Activated CD4-positive, alpha-beta memory T cell treated with anti-CD3 and anti-CD28 coated beads for 36 hours (primary cell): ENCODE data around the gene LGR6. TPM values are rescaled to one million over a fixed set of nuclear protein-coding genes. Genes with fewer than 3 reads are reported as not detected.

Experiments used
- CTCF ChIA-PET: fragments of 350-600 bp; sonication (Branson Sonifier 250); formaldehyde crosslinking; loops from one replicate; lab custom pipeline; 2021; ENCODE audit warnings: antibody characterized with exemption, inconsistent platforms; lab: Charles Lee
- POLR2A ChIA-PET: fragments of 350-600 bp; sonication (Branson Sonifier 250); formaldehyde crosslinking; loops from one replicate; lab custom pipeline; 2021; ENCODE audit warnings: antibody characterized with exemption; lab: Charles Lee
- DNase-seq: peaks from one replicate; pipeline ENCODE4 v3.0.0-alpha.2; 2020
- H3K27ac Mint-ChIP-seq: one replicate; pipeline ENCODE4 v1.8.0; 2021; ENCODE audit warnings: mixed read lengths
- H3K27me3 Mint-ChIP-seq: one replicate; pipeline ENCODE4 v1.8.0; 2021; ENCODE audit warnings: mixed read lengths
- H3K36me3 Mint-ChIP-seq: one replicate; pipeline ENCODE4 v1.8.0; 2021; ENCODE audit warnings: mixed read lengths
- H3K4me1 Mint-ChIP-seq: one replicate; pipeline ENCODE4 v1.8.0; 2021; ENCODE audit warnings: low read depth, mixed read lengths
- H3K4me3 Mint-ChIP-seq: one replicate; pipeline ENCODE4 v1.8.0; 2021; ENCODE audit warnings: mild to moderate bottlenecking, mixed read lengths
- H3K9me3 Mint-ChIP-seq: one replicate; pipeline ENCODE4 v1.8.0; 2021; ENCODE audit warnings: mixed read lengths
- intact Hi-C: fragments of 100-400 bp; cut with micrococcal nuclease; formaldehyde crosslinking; loops from one replicate; pipeline ENCODE4 v1.15.1; 2023
- total RNA-seq, 2 experiments: library from RNA; stranded (reverse); gene quantifications; one replicate each; pipeline ENCODE4 v1.2.3, GENCODE V29; 2021

The LGR6 gene
- total RNA-seq, 2 experiments from 2014 or later = 0.05 to 0.10 TPM

DNA sequence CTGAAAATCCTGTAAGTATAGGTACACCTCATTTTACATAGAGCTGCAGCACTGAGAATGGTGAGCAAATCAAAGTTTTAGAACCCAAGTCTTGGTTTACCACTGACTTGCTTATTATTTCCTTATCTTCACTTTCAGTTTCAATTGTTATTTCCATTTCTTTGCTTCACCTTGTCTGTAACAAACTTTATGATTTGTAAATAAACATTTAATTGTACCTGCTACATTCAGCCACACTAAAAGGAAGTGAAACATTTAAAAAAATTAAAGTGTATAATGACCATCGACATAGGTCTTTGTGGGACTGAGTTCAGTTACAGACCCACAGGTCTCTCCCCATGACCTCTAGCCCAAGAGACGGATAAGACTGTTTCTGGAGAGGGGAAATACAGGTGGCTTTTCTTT is 34.4 kb downstream of the LGR6 start:
- H3K27ac Mint-ChIP-seq = no peak overlapping the region
- H3K4me3 Mint-ChIP-seq = no peak overlapping the region

DNA sequence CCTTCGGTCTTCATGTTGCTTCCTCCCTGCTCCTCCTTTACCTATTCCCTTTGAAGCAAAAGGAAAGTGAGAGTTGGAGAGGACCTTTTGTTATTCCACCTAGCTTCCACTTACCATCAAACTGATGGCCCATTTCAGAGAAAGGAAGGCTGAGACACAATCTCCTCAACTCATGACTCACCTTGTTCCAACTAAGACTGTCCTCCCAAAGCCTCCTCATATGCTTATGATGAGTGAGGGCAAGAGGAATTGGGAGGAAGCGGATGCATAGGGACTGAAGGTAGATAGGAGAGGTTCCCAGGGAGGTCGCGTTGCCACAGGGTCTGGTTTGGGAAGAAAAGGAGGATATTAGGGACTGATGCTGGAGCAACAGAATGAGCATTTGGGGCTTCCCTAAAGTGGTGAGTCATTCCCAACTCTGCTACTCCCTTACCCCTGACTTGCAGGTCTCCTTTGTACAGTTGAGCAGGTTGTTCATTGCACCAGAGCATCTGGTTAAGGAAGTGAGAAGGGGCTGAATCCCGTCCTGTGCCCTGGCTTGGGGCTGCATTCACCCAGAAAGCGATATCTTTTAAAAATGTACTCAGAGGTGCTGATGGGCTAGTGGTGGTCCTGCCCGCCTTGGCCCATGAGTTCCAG is 35.0 kb downstream of the LGR6 start:
- no peaks in the 10 kb centered on the region for H3K27me3 Mint-ChIP-seq
- peaks cover 15% of the 10 kb centered on the region for H3K4me1 Mint-ChIP-seq
- H3K27ac Mint-ChIP-seq = no peak overlapping the region
- intact Hi-C loops = no loop called here
- no peak for DNase-seq
- ChIA-PET CTCF (interaction anchor here (0.6 kb wide), 1 partner anchor 1109 kb away, joined by 5 read pairs; no protein-coding TSS in a partner anchor), POLR2A (no interaction called here)
- H3K9me3 Mint-ChIP-seq = no peaks in the 10 kb centered on the region
- H3K36me3 Mint-ChIP-seq = no peaks in the 10 kb centered on the region
- H3K4me3 Mint-ChIP-seq = no peak overlapping the region

More for the DNA sequence above, 34.4 kb downstream of the LGR6 start:
- CTCF ChIA-PET = interaction anchor here (0.6 kb wide), 1 partner anchor 1110 kb away, joined by 5 read pairs; no protein-coding TSS in a partner anchor
- intact Hi-C loops = no loop called here
- H3K27me3 Mint-ChIP-seq = no peaks in the 10 kb centered on the region
- POLR2A ChIA-PET = no interaction called here
- peaks cover 15% of the 10 kb centered on the region for H3K4me1 Mint-ChIP-seq
- no peaks in the 10 kb centered on the region for H3K36me3 Mint-ChIP-seq
- no peak for DNase-seq
- H3K9me3 Mint-ChIP-seq = no peaks in the 10 kb centered on the region

DNA sequence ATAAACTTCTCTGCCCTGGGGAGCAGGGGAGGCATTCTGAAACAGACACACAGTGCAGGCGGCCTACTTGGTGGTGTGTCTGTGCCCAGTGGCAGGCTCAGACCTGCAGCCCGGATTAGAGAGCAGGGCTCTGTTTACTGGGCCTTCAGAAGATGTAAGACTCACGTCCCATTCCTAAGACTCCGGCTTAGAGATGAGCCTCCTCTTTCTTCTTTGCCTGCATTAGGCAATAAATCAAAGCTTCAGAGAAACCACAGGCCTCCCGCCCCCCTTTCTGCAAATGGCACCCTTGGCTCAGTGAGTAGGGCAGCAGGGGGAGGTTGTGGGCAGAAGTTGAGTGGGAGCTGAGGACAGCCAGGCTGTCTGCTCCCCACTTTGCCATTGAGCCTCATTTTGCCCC is 35.8 kb downstream of the LGR6 start:
- no peak for DNase-seq
- Mint-ChIP-seq H3K4me1 (peaks cover 15% of the 10 kb centered on the region), H3K27ac (no peak overlapping the region), H3K27me3 (no peaks in the 10 kb centered on the region), H3K36me3 (no peaks in the 10 kb centered on the region), H3K4me3 (no peak overlapping the region), H3K9me3 (no peaks in the 10 kb centered on the region)
- intact Hi-C loops = no loop called here
- POLR2A ChIA-PET = no interaction called here
- CTCF ChIA-PET = no interaction called here

DNA sequence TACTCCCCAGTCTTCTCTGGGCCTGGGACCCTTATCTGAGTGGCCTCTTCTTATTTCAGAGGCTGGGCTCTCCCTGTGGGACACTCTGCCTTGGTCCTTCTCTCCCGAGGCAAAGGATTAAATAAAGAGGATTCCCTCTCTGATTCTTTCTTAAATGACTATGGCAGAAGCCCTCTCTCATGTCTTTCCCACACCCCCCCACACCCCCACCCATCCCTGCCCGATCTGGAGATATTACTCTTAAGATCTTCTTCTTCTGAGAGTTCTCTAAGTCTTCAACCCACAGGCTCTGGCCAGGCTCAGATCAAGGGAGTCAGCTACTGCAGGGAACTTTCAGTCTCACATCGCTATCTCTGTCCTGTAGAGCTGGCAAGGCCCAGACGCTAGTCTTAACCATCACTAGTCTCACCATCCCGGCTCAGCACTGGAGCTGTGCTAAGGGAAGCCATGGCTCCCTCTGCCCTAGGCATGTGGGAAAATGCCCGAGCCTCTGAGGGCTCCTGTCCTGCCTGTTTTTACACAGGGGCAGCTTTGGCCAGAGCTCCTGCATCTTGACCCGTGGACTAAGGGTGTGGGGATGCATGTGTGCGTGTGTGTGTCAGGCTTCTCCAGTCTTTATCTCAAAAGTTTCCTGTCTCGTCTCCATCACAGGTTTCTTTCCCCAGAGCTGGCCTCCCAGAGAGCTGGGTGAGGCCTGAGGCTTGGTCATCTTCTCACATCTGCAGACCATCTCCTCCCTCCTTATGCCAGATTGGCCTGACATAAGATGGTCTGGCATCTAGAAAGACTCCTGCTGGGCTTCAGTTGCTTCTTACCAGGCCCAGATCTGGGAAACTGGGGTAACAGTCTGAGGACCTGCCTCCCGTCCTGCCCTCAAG is 36.7 kb downstream of the LGR6 start:
- H3K4me3 Mint-ChIP-seq = no peak overlapping the region
- CTCF ChIA-PET = interaction anchor here (1.6 kb wide), 2 partner anchors 13 to 37 kb away, joined by 3 to 5 read pairs; partner anchors contain the start of gene LGR6
- no peaks in the 10 kb centered on the region for H3K36me3 Mint-ChIP-seq
- DNase-seq = no peak
- intact Hi-C loops = no loop called here
- POLR2A ChIA-PET = no interaction called here
- H3K27ac Mint-ChIP-seq = no peak overlapping the region
- no peaks in the 10 kb centered on the region for H3K9me3 Mint-ChIP-seq
- H3K4me1 Mint-ChIP-seq = peaks cover 15% of the 10 kb centered on the region
- no peaks in the 10 kb centered on the region for H3K27me3 Mint-ChIP-seq

DNA sequence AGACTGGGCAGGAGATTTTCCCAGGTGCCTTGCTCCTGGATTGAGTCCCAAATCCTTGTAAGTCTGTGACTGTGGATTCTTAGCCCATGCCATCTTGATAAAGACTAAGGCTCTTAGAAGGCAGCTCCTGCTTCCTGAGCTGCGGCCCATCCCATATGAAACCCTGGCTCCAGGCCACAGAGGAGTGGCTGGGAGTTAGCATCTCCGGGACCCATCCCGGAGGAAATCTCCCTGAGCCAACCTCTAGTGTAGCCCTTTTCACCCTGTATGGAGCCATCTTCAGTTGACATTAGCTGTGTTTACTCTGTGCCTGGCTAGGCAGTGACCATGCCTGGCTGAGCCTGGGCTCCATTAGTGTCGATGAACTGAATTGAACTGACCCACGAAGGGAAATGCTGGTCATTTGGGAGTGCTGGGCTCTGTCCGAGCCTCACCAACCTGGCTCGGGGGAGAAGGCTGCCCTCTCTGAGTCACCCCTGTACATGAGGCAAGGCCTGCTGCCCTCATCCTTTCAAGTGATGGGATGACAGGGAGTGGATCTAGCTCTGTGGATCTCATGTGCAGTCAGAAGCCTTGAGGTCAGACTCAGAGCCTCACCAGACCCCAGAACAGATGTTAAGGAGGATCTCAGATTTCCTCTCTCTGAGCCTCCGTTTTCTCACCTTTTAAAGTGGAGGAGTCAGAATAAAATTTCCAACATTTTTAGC is 37.5 kb downstream of the LGR6 start:
- H3K27me3 Mint-ChIP-seq = peaks cover 1% of the 10 kb centered on the region
- intact Hi-C loops = no loop called here
- H3K36me3 Mint-ChIP-seq = no peaks in the 10 kb centered on the region
- H3K4me3 Mint-ChIP-seq = no peak overlapping the region
- ChIA-PET CTCF (interaction anchor here (1.6 kb wide), 2 partner anchors 12 to 38 kb away, joined by 3 to 5 read pairs; partner anchors contain the start of gene LGR6), POLR2A (no interaction called here)
- H3K9me3 Mint-ChIP-seq = no peaks in the 10 kb centered on the region
- H3K4me1 Mint-ChIP-seq = peaks cover 16% of the 10 kb centered on the region
- DNase-seq = no peak
- H3K27ac Mint-ChIP-seq = no peak overlapping the region

- Mint-ChIP-seq H3K36me3 (no peaks in the 10 kb centered on the region), H3K9me3 (no peaks in the 10 kb centered on the region), H3K4me1 (peaks cover 13% of the 10 kb centered on the region), H3K27ac (no peak overlapping the region), H3K4me3 (no peak overlapping the region), H3K27me3 (peaks cover 15% of the 10 kb centered on the region)
- intact Hi-C loops = no loop called here
- DNase-seq = no peak
- ChIA-PET CTCF (no interaction called here), POLR2A (no interaction called here)
Measured at GRCh38 chr1:202233171-202233570, 39.6 kb downstream of the LGR6 start.

DNA sequence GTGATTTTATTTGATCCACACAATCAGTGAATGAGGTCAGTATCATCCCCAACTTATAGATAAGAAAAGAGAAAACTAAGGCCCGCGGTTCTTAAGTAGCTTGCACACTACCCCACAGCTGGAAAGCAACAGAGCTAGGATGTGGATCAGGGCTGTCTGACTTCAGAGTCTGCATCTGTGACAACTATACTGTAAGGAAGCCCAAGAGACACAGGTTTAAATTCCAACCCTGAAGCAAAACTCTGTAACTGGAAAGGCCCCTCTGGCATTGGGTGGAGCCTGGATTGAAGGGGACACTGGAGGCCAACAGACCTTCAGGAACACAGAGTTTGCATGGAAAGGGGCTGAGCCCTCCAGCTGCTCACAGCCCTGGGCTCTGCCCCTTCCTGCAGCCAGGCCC is 40.2 kb downstream of the LGR6 start:
- POLR2A ChIA-PET = no interaction called here
- no peak overlapping the region for H3K27ac Mint-ChIP-seq
- no peaks in the 10 kb centered on the region for H3K9me3 Mint-ChIP-seq
- H3K4me1 Mint-ChIP-seq = peaks cover 7% of the 10 kb centered on the region
- H3K27me3 Mint-ChIP-seq = peaks cover 15% of the 10 kb centered on the region
- no peak for DNase-seq
- CTCF ChIA-PET = no interaction called here
- H3K36me3 Mint-ChIP-seq = no peaks in the 10 kb centered on the region
- intact Hi-C loops = no loop called here
- no peak overlapping the region for H3K4me3 Mint-ChIP-seq

DNA sequence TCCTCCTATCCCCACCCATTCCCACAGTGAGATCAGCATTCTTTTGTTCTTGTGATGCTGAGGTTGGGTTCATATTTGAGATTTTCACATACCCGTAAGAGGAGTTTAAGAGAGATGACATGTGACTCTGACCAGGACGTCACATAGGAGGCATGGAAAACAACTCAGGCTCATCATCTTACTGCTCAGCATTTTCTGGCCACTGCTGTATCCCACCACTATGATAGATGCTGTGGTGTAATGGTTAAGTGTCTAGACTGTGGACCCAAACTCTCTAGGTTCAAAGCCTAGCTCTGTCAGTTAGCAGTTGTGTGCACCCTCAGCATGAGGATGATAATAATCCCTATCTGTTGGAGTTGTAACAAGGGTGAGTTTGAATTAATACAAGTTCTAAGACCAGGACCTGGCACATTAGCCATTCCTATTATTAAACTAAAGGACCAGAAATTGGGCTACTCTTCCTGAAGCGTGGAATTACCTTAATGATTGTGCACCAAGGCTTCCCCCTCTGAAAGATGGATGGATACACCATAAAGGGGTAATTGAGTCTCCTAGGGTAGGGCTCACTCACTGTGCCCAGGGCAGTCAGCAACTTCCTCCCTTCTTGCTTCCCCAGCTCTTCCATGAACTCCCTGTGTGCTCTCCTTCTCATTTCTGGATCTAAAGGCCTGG is 40.9 kb downstream of the LGR6 start:
- Mint-ChIP-seq H3K36me3 (no peaks in the 10 kb centered on the region), H3K9me3 (no peaks in the 10 kb centered on the region), H3K4me3 (no peak overlapping the region), H3K27ac (no peak overlapping the region), H3K27me3 (peaks cover 15% of the 10 kb centered on the region), H3K4me1 (peaks cover 7% of the 10 kb centered on the region)
- ChIA-PET POLR2A (no interaction called here), CTCF (interaction anchor here (1.3 kb wide), 2 partner anchors 42 to 44 kb away, joined by 3 read pairs; partner anchors contain the start of gene LGR6)
- DNase-seq = no peak
- intact Hi-C loops = no loop called here

- Mint-ChIP-seq H3K4me3 (no peak overlapping the region), H3K27me3 (peaks cover 15% of the 10 kb centered on the region), H3K4me1 (peaks cover 7% of the 10 kb centered on the region), H3K36me3 (no peaks in the 10 kb centered on the region), H3K27ac (no peak overlapping the region), H3K9me3 (no peaks in the 10 kb centered on the region)
- no peak for DNase-seq
- intact Hi-C loops = no loop called here
- POLR2A ChIA-PET = no interaction called here
- CTCF ChIA-PET = interaction anchor here (1.3 kb wide), 2 partner anchors 42 to 43 kb away, joined by 3 read pairs; partner anchors contain the start of gene LGR6
Measured at GRCh38 chr1:202235003-202235660, 41.5 kb downstream of the LGR6 start.

DNA sequence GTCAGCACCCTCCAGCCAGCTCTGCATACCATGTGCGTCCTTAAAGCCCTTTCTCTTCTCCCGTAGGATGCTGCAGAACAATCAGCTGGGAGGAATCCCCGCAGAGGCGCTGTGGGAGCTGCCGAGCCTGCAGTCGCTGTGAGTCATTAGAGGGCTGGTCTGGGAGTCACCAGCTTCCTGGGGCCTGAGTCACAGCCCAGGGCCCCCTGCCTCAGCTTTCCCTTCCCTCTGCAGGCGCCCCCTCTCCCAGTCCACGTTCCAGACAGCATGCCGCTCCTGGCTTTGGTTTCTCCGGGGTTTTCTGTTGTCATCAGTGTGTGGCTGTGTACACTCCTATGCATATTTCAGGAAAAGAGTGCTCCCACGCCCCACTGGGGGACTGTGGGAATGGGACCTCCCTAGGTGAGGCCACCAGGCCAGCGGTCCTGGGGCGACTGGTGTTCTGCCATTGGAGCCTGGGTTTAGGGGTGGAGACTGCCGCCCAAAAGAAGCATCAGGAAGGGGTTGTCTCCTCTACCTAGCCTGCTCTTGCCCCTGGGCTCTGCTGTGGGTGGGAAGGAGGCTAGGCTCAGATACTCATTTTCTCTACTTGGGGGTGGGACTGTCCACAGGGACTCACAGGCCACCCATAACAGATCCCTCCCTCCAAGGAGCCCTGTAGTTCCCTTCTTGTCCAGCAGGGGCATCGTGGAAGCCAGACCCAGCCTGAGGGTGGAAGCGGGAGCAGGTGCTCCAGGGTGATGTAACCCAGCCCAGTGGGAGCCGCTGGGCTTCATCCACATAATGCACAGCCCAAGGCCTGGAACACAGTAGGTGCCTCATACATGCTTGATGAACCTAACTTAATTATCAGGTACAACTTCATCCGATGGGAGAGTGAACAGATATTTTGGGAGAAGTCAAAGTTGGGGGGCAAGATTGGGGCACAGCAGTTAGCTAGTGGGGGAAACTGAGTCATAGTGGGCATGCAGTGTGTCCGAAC is 42.5 kb downstream of the LGR6 start:
- DNase-seq = peak; percentile 81
- Mint-ChIP-seq H3K4me3 (no peak overlapping the region), H3K4me1 (peaks cover 7% of the 10 kb centered on the region), H3K27ac (no peak overlapping the region), H3K9me3 (no peaks in the 10 kb centered on the region), H3K36me3 (no peaks in the 10 kb centered on the region), H3K27me3 (peaks cover 15% of the 10 kb centered on the region)
- intact Hi-C loops = no loop called here
- CTCF ChIA-PET = interaction anchor here (1.0 to 1.4 kb wide), 3 partner anchors 42 to 62 kb away, joined by 3 to 4 read pairs (median 3); no protein-coding TSS in a partner anchor
- POLR2A ChIA-PET = no interaction called here
